ENCODE measurements around the gene PTPRD. TPM values are rescaled to one million over a fixed set of nuclear protein-coding genes. Genes with fewer than 3 reads are reported as not detected.

The PTPRD gene
- total and polyA plus RNA-seq, 2 donors (not counting 1 experiment from before 2014, with no cell fraction given), result not detected

- intact Hi-C loops (cut with micrococcal nuclease), result no loop called here
- H3K4me1 ChIP-seq (ENCODE audit: control insufficient read depth in 2 of 2, insufficient read depth in 2 of 2, low read length in 2 of 2), result no peaks in the 10 kb centered on the region
- H3K27me3 Mint-ChIP-seq, result no peaks in the 10 kb centered on the region
- no peak overlapping the region for H3K4me3 Mint-ChIP-seq
- no peak overlapping the region for H3K27ac ChIP-seq (ENCODE audit: low read length in 2 of 2)
- H3K27ac Mint-ChIP-seq, result no peak overlapping the region
- ChIA-PET CTCF (no interaction called here), POLR2A (no interaction called here)
- no peaks in the 10 kb centered on the region for H3K9me3 ChIP-seq (ENCODE audit: control extremely low read depth in 1 of 3, control insufficient read depth in 2 of 3, insufficient read depth in 1 of 3, low read length in 2 of 3)
- no peaks in the 10 kb centered on the region for H3K79me2 ChIP-seq (ENCODE audit: control insufficient read depth, insufficient read depth, low read length)
- no peak overlapping the region for H3K4me2 ChIP-seq (replicated peaks; ENCODE audit: low read depth, low read length, poor library complexity, severe bottlenecking)
- H3K4me3 ChIP-seq (ENCODE audit: control extremely low read depth in 1 of 5, extremely low read depth in 1 of 5, insufficient read depth in 1 of 5, low read depth in 2 of 5, low read length in 4 of 5), result no peak overlapping the region
- DNase-seq (no peak), ATAC-seq (ENCODE audit: low read depth) (no peak)
- TF ChIP-seq EZH2 (IDR thresholded peaks at IDR 0.05; ENCODE audit: borderline replicate concordance, insufficient read depth, low read depth, low read length, poor library complexity, severe bottlenecking), result no peak
- TF ChIP-seq, protein P1, sequence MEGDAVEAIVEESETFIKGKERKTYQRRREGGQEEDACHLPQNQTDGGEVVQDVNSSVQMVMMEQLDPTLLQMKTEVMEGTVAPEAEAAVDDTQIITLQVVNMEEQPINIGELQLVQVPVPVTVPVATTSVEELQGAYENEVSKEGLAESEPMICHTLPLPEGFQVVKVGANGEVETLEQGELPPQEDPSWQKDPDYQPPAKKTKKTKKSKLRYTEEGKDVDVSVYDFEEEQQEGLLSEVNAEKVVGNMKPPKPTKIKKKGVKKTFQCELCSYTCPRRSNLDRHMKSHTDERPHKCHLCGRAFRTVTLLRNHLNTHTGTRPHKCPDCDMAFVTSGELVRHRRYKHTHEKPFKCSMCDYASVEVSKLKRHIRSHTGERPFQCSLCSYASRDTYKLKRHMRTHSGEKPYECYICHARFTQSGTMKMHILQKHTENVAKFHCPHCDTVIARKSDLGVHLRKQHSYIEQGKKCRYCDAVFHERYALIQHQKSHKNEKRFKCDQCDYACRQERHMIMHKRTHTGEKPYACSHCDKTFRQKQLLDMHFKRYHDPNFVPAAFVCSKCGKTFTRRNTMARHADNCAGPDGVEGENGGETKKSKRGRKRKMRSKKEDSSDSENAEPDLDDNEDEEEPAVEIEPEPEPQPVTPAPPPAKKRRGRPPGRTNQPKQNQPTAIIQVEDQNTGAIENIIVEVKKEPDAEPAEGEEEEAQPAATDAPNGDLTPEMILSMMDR (IDR thresholded peaks at IDR 0.05), result no peak
- no peaks in the 10 kb centered on the region for H4K20me1 ChIP-seq (ENCODE audit: control insufficient read depth, insufficient read depth, low read length, poor library complexity, severe bottlenecking)
- no peak overlapping the region for H3K9ac ChIP-seq (ENCODE audit: low read length)
- H3K36me3 ChIP-seq (replicated peaks in 1 of 2; ENCODE audit: control extremely low read depth in 1 of 2, control insufficient read depth in 1 of 2, extremely low read depth in 1 of 2, insufficient read depth in 2 of 2, low read length in 1 of 2), result no peaks in the 10 kb centered on the region
- 100% methylated on average over 2 of the region's 3 CpGs for WGBS (ENCODE audit: insufficient coverage)
- no peaks in the 10 kb centered on the region for H3K4me1 Mint-ChIP-seq
- H3K27me3 ChIP-seq (replicated peaks in 1 of 4; ENCODE audit: control extremely low read depth in 1 of 4, control insufficient read depth in 3 of 4, insufficient read depth in 4 of 4, low read length in 3 of 4), result no peaks in the 10 kb centered on the region
- no peaks in the 10 kb centered on the region for H3K9me3 Mint-ChIP-seq (ENCODE audit: insufficient read depth)
- H2AFZ ChIP-seq (ENCODE audit: insufficient read depth, low read depth, low read length, poor library complexity, severe bottlenecking), result no peak overlapping the region
Measured at GRCh38 chr9:9963841-9964240, 649.0 kb downstream of the PTPRD start.

- H3K27me3 Mint-ChIP-seq, result no peaks in the 10 kb centered on the region
- Histone ChIP-seq H3K4me2 (replicated peaks; ENCODE audit: low read depth, low read length, poor library complexity, severe bottlenecking) (no peak overlapping the region), H3K27ac (ENCODE audit: low read length in 2 of 2) (no peak overlapping the region), H3K4me1 (ENCODE audit: control insufficient read depth in 2 of 2, insufficient read depth in 2 of 2, low read length in 2 of 2) (no peaks in the 10 kb centered on the region), H3K36me3 (replicated peaks in 1 of 2; ENCODE audit: control extremely low read depth in 1 of 2, control insufficient read depth in 1 of 2, extremely low read depth in 1 of 2, insufficient read depth in 2 of 2, low read length in 1 of 2) (no peaks in the 10 kb centered on the region), H3K27me3 (replicated peaks in 1 of 4; ENCODE audit: control extremely low read depth in 1 of 4, control insufficient read depth in 3 of 4, insufficient read depth in 4 of 4, low read length in 3 of 4) (no peaks in the 10 kb centered on the region), H3K4me3 (ENCODE audit: control extremely low read depth in 1 of 5, extremely low read depth in 1 of 5, insufficient read depth in 1 of 5, low read depth in 2 of 5, low read length in 4 of 5) (no peak overlapping the region), H4K20me1 (ENCODE audit: control insufficient read depth, insufficient read depth, low read length, poor library complexity, severe bottlenecking) (no peaks in the 10 kb centered on the region), H3K9me3 (ENCODE audit: control extremely low read depth in 1 of 3, control insufficient read depth in 2 of 3, insufficient read depth in 1 of 3, low read length in 2 of 3) (no peaks in the 10 kb centered on the region), H2AFZ (ENCODE audit: insufficient read depth, low read depth, low read length, poor library complexity, severe bottlenecking) (no peak overlapping the region), H3K79me2 (ENCODE audit: control insufficient read depth, insufficient read depth, low read length) (no peaks in the 10 kb centered on the region), H3K9ac (ENCODE audit: low read length) (no peak overlapping the region)
- no peak for TF ChIP-seq EZH2 (IDR thresholded peaks at IDR 0.05; ENCODE audit: borderline replicate concordance, insufficient read depth, low read depth, low read length, poor library complexity, severe bottlenecking)
- TF ChIP-seq, protein P1 (IDR thresholded peaks at IDR 0.05), result no peak
- no peak overlapping the region for H3K4me3 Mint-ChIP-seq
- CTCF ChIA-PET, result no interaction called here
- no CpG with 5 or more reads among the region's 1 CpG for WGBS (ENCODE audit: insufficient coverage)
- POLR2A ChIA-PET, result no interaction called here
- ATAC-seq (ENCODE audit: low read depth), result no peak
- intact Hi-C loops (cut with micrococcal nuclease), result no loop called here
- H3K9me3 Mint-ChIP-seq (ENCODE audit: insufficient read depth), result no peaks in the 10 kb centered on the region
- H3K27ac Mint-ChIP-seq, result no peak overlapping the region
- no peaks in the 10 kb centered on the region for H3K4me1 Mint-ChIP-seq
- DNase-seq, result no peak
Measured at GRCh38 chr9:9961934-9962333, 650.9 kb downstream of the PTPRD start.

All from B cell (primary cell).